HEK293 (cell line): ENCODE measurements around the gene MMP15.

Experiments
- REST ChIP-seq: fragments of 450-650 bp; formaldehyde crosslinking; IDR thresholded peaks from 2 replicates; pipeline ENCODE4 v1.5.1; 2016; ENCODE audit warnings: missing biosample characterization, missing genetic modification characterization
- TCF7L2 ChIP-seq: IDR thresholded peaks from 2 replicates; pipeline ENCODE4 v1.6.1; 2011; ENCODE audit warnings: low read depth, mild to moderate bottlenecking, inconsistent platforms, low read length, moderate library complexity, borderline replicate concordance
- TRIM28 ChIP-seq: IDR thresholded peaks from 2 replicates; pipeline ENCODE4 v1.6.1; 2011; ENCODE audit warnings: low read length, control low read depth, borderline replicate concordance
- ZBTB11 ChIP-seq: fragments of 450-650 bp; formaldehyde crosslinking; conservative IDR thresholded peaks from 2 replicates; pipeline ENCODE4 v1.5.1; 2016; ENCODE audit warnings: low read depth, missing biosample characterization, missing genetic modification characterization
- ZBTB7A ChIP-seq: fragments of 450-650 bp; formaldehyde crosslinking; IDR thresholded peaks from 2 replicates; pipeline ENCODE4 v1.5.1; 2016; ENCODE audit warnings: low read depth, missing biosample characterization, missing genetic modification characterization
- ZFP37 ChIP-seq: fragments of 450-650 bp; formaldehyde crosslinking; IDR thresholded peaks from 2 replicates; pipeline ENCODE4 v1.5.1; 2016; ENCODE audit warnings: missing biosample characterization, missing genetic modification characterization
- ZNF140 ChIP-seq: fragments of 450-650 bp; formaldehyde crosslinking; IDR thresholded peaks from 2 replicates; pipeline ENCODE4 v1.5.1; 2016; ENCODE audit warnings: missing biosample characterization, missing genetic modification characterization
- ZNF155 ChIP-seq: fragments of 450-650 bp; formaldehyde crosslinking; IDR thresholded peaks from 2 replicates; pipeline ENCODE4 v1.5.1; 2016; ENCODE audit warnings: missing biosample characterization, missing genetic modification characterization
- ZNF174 ChIP-seq: fragments of 450-650 bp; formaldehyde crosslinking; IDR thresholded peaks from 2 replicates; pipeline ENCODE4 v1.5.0; 2017; ENCODE audit warnings: missing biosample characterization, mild to moderate bottlenecking, missing genetic modification characterization
- ZNF302 ChIP-seq: fragments of 450-650 bp; formaldehyde crosslinking; IDR thresholded peaks from 2 replicates; pipeline ENCODE4 v1.5.1; 2016; ENCODE audit warnings: missing biosample characterization, missing genetic modification characterization, low read depth
- ZNF768 ChIP-seq: fragments of 450-650 bp; formaldehyde crosslinking; IDR thresholded peaks from 2 replicates; pipeline ENCODE4 v1.5.1; 2018; ENCODE audit warnings: missing biosample characterization, mild to moderate bottlenecking, missing genetic modification characterization
- TF ChIP-seq, protein P1 (sequence below): fragments of 450-650 bp; formaldehyde crosslinking; IDR thresholded peaks from 2 replicates; pipeline ENCODE4 v1.5.1; 2016; ENCODE audit warnings: missing biosample characterization, missing genetic modification characterization
- TF ChIP-seq, protein P2 (sequence below): IDR thresholded peaks from 2 replicates; pipeline ENCODE4 v1.6.1; 2011; ENCODE audit warnings: mild to moderate bottlenecking, low read depth, low read length, borderline replicate concordance

DNA sequence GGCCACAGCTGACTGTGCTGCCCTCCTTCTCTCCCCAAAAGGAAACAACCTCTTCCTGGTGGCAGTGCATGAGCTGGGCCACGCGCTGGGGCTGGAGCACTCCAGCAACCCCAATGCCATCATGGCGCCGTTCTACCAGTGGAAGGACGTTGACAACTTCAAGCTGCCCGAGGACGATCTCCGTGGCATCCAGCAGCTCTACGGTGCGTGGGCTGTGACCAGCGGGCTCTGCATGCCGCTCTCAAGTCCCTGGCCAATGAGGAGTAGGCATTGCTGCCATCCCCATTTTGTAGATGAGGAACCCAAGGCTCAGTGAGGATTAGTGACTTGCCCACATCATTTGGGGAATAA, 14.9 kb downstream of the MMP15 start:
- no peak for TF ChIP-seq ZBTB7A
- TF ChIP-seq, protein P1, sequence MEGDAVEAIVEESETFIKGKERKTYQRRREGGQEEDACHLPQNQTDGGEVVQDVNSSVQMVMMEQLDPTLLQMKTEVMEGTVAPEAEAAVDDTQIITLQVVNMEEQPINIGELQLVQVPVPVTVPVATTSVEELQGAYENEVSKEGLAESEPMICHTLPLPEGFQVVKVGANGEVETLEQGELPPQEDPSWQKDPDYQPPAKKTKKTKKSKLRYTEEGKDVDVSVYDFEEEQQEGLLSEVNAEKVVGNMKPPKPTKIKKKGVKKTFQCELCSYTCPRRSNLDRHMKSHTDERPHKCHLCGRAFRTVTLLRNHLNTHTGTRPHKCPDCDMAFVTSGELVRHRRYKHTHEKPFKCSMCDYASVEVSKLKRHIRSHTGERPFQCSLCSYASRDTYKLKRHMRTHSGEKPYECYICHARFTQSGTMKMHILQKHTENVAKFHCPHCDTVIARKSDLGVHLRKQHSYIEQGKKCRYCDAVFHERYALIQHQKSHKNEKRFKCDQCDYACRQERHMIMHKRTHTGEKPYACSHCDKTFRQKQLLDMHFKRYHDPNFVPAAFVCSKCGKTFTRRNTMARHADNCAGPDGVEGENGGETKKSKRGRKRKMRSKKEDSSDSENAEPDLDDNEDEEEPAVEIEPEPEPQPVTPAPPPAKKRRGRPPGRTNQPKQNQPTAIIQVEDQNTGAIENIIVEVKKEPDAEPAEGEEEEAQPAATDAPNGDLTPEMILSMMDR (tag by site-specific recombination), result no peak
- TF ChIP-seq ZNF174 (tag by site-specific recombination), result no peak
- TF ChIP-seq ZFP37 (tag by site-specific recombination), result no peak
- TF ChIP-seq, protein P2, sequence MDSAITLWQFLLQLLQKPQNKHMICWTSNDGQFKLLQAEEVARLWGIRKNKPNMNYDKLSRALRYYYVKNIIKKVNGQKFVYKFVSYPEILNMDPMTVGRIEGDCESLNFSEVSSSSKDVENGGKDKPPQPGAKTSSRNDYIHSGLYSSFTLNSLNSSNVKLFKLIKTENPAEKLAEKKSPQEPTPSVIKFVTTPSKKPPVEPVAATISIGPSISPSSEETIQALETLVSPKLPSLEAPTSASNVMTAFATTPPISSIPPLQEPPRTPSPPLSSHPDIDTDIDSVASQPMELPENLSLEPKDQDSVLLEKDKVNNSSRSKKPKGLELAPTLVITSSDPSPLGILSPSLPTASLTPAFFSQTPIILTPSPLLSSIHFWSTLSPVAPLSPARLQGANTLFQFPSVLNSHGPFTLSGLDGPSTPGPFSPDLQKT, result no peak
- TF ChIP-seq REST (tag by site-specific recombination), result no peak
- no peak for TF ChIP-seq TCF7L2
- no peak for TF ChIP-seq ZNF140
- no peak for TF ChIP-seq ZNF302 (tag by site-specific recombination)
- TF ChIP-seq ZNF155 (tag by site-specific recombination), result no peak
- TF ChIP-seq TRIM28, result no peak
- no peak for TF ChIP-seq ZBTB11
- no peak for TF ChIP-seq ZNF768
